WTC11 (cell line): Measurements from ENCODE around the gene TRAPPC3. TPM values are rescaled to one million over a fixed set of nuclear protein-coding genes. Genes with fewer than 3 reads are reported as not detected.

Source experiments
- ATAC-seq: fragments of 200-7000 bp; cut with Tn5 transposase; 2 replicates; pipeline ENCODE4 v1.10.0; 2021; ENCODE audit warnings: mild to moderate bottlenecking, moderate library complexity
- CTCF ChIA-PET: fragments of 300-600 bp; sonication (Branson Sonifier 250); formaldehyde crosslinking; loops from one replicate; lab custom pipeline; 2021; ENCODE audit warnings: antibody characterized with exemption; lab: Charles Lee
- POLR2A ChIA-PET: fragments of 350-600 bp; sonication (Branson Sonifier 250); formaldehyde crosslinking; loops from one replicate; lab custom pipeline; 2021; ENCODE audit warnings: antibody characterized with exemption; lab: Charles Lee
- DNase-seq: peaks from one replicate; pipeline ENCODE4 v3.0.0; 2021; ENCODE audit warnings: low spot score
- H3K27ac Mint-ChIP-seq: 2 replicates; pipeline ENCODE4 v1.8.0; 2021; ENCODE audit warnings: mixed read lengths
- H3K27me3 Mint-ChIP-seq: 2 replicates; pipeline ENCODE4 v1.8.0; 2021; ENCODE audit warnings: low read depth, mild to moderate bottlenecking, moderate library complexity, mixed read lengths
- H3K36me3 Mint-ChIP-seq: 2 replicates; pipeline ENCODE4 v1.8.0; 2021; ENCODE audit warnings: mixed read lengths
- H3K4me1 Mint-ChIP-seq: 2 replicates; pipeline ENCODE4 v1.8.0; 2022; ENCODE audit warnings: mixed read lengths
- H3K4me3 Mint-ChIP-seq: 2 replicates; pipeline ENCODE4 v1.8.0; 2021; ENCODE audit warnings: mild to moderate bottlenecking, moderate library complexity, mixed read lengths
- H3K9me3 Mint-ChIP-seq: 2 replicates; pipeline ENCODE4 v1.8.0; 2021; ENCODE audit warnings: mixed read lengths
- ATF3 ChIP-seq: sonication (generic); formaldehyde crosslinking; conservative IDR thresholded peaks from 2 replicates; pipeline ENCODE4 v1.8.1; 2022; ENCODE audit warnings: mild to moderate bottlenecking, missing genetic modification reagents
- ATF6 ChIP-seq: sonication (generic); formaldehyde crosslinking; IDR thresholded peaks from 2 replicates; pipeline ENCODE4 v1.8.1; 2023; ENCODE audit warnings: mild to moderate bottlenecking, missing genetic modification reagents
- E2F4 ChIP-seq: sonication (generic); formaldehyde crosslinking; IDR thresholded peaks from 2 replicates; pipeline ENCODE4 v1.8.1; 2022; ENCODE audit warnings: low read depth, mild to moderate bottlenecking, moderate library complexity, missing genetic modification reagents, borderline replicate concordance
- E2F5 ChIP-seq: sonication (generic); formaldehyde crosslinking; IDR thresholded peaks from 2 replicates; pipeline ENCODE4 v1.8.1; 2022; ENCODE audit warnings: mild to moderate bottlenecking, moderate library complexity, missing genetic modification reagents
- EMX1 ChIP-seq: fragments of 250-450 bp; sonication (Bioruptor Pico); IDR thresholded peaks from 2 replicates; pipeline ENCODE4 v1.8.0; 2021; ENCODE audit warnings: mild to moderate bottlenecking
- ERG ChIP-seq: fragments of 250-450 bp; sonication (Bioruptor Pico); IDR thresholded peaks from 2 replicates; pipeline ENCODE4 v1.8.0; 2021; ENCODE audit warnings: mild to moderate bottlenecking
- FOXP1 ChIP-seq: sonication (generic); formaldehyde crosslinking; IDR thresholded peaks from 2 replicates; pipeline ENCODE4 v1.8.0; 2022; ENCODE audit warnings: missing genetic modification reagents, mild to moderate bottlenecking, moderate library complexity, borderline replicate concordance
- HMGXB4 ChIP-seq: sonication (generic); formaldehyde crosslinking; IDR thresholded peaks from 2 replicates; pipeline ENCODE4 v1.8.1; 2023; ENCODE audit warnings: mild to moderate bottlenecking, moderate library complexity, missing genetic modification reagents
- NFYB ChIP-seq: sonication (generic); formaldehyde crosslinking; conservative IDR thresholded peaks from 2 replicates; pipeline ENCODE4 v1.8.0; 2022; ENCODE audit warnings: low read depth, missing genetic modification reagents
- PRDM15 ChIP-seq: sonication (generic); formaldehyde crosslinking; IDR thresholded peaks from 2 replicates; pipeline ENCODE4 v1.8.0; 2022; ENCODE audit warnings: missing genetic modification reagents
- RELA ChIP-seq: sonication (generic); formaldehyde crosslinking; IDR thresholded peaks from 2 replicates; pipeline ENCODE4 v1.8.1; 2022; ENCODE audit warnings: missing genetic modification reagents, mild to moderate bottlenecking, borderline replicate concordance
- SMAD3 ChIP-seq: sonication (generic); formaldehyde crosslinking; IDR thresholded peaks from 2 replicates; pipeline ENCODE4 v1.8.0; 2022; ENCODE audit warnings: missing genetic modification reagents, mild to moderate bottlenecking, borderline replicate concordance
- STAT6 ChIP-seq: sonication (generic); formaldehyde crosslinking; conservative IDR thresholded peaks from 2 replicates; pipeline ENCODE4 v1.8.1; 2023; ENCODE audit warnings: mild to moderate bottlenecking, low read depth, missing genetic modification reagents, moderate library complexity
- TCF7 ChIP-seq: sonication (generic); formaldehyde crosslinking; IDR thresholded peaks from 2 replicates; pipeline ENCODE4 v1.8.0; 2022; ENCODE audit warnings: mild to moderate bottlenecking, low read depth, missing genetic modification reagents, moderate library complexity
- USF1 ChIP-seq: sonication (generic); formaldehyde crosslinking; IDR thresholded peaks from 2 replicates; pipeline ENCODE4 v1.8.0; 2022; ENCODE audit warnings: mild to moderate bottlenecking, missing genetic modification reagents
- ZNF281 ChIP-seq: sonication (generic); formaldehyde crosslinking; IDR thresholded peaks from 2 replicates; pipeline ENCODE4 v1.8.0; 2023; ENCODE audit warnings: mild to moderate bottlenecking, missing genetic modification reagents
- total RNA-seq: library from RNA; stranded (reverse); gene quantifications from 3 replicates; pipeline ENCODE4 v1.2.3, GENCODE V29; 2021

Gene TRAPPC3
- total RNA-seq, 1 experiment from 2014 or later: 48.9 TPM

- peaks cover 26% of the 10 kb centered on the region for H3K36me3 Mint-ChIP-seq
- ATAC-seq: no peak
- ChIA-PET POLR2A (no interaction called here), CTCF (no interaction called here)
- H3K27ac Mint-ChIP-seq: no peak overlapping the region
- no peak overlapping the region for H3K4me3 Mint-ChIP-seq
- no peaks in the 10 kb centered on the region for H3K9me3 Mint-ChIP-seq
- no peaks in the 10 kb centered on the region for H3K27me3 Mint-ChIP-seq
- TF ChIP-seq E2F5 (CRISPR knock-in tag): no peak
- no peak for TF ChIP-seq ATF6 (CRISPR knock-in tag)
- TF ChIP-seq EMX1 (CRISPR knock-in tag): no peak
- TF ChIP-seq NFYB (CRISPR knock-in tag): no peak
- no peak for TF ChIP-seq ZNF281 (CRISPR knock-in tag)
- no peak for TF ChIP-seq RELA (CRISPR knock-in tag)
- TF ChIP-seq USF1 (CRISPR knock-in tag): no peak
- no peak for TF ChIP-seq HMGXB4 (CRISPR knock-in tag)
- TF ChIP-seq TCF7 (CRISPR knock-in tag): no peak
- TF ChIP-seq ERG (CRISPR knock-in tag): no peak
- no peak for TF ChIP-seq ATF3
- no peak for TF ChIP-seq SMAD3
- no peak for TF ChIP-seq E2F4 (CRISPR knock-in tag)
- no peak for TF ChIP-seq STAT6 (CRISPR knock-in tag)
- TF ChIP-seq PRDM15 (CRISPR knock-in tag): no peak
- no peak for TF ChIP-seq FOXP1 (CRISPR knock-in tag)
- TF ChIP-seq, all 79 proteins: peak for 0
- DNase-seq: no peak
- peaks cover 24% of the 10 kb centered on the region for H3K4me1 Mint-ChIP-seq
Measured at GRCh38 chr1:36093929-36094328, 55.4 kb downstream of the TRAPPC3 start.
